Stimulated activated CD4-positive, alpha-beta T cell treated with anti-CD3 and anti-CD28 coated beads, Interleukin-1b, Interleukin-23, amount 100 ng/mL, for 48 hours (primary cell): ENCODE measurements around the gene GSE1.

Experiments
- DNase-seq: peaks from one replicate; pipeline ENCODE4 v3.0.0-alpha.2; 2020

GSE1 gene

DNA sequence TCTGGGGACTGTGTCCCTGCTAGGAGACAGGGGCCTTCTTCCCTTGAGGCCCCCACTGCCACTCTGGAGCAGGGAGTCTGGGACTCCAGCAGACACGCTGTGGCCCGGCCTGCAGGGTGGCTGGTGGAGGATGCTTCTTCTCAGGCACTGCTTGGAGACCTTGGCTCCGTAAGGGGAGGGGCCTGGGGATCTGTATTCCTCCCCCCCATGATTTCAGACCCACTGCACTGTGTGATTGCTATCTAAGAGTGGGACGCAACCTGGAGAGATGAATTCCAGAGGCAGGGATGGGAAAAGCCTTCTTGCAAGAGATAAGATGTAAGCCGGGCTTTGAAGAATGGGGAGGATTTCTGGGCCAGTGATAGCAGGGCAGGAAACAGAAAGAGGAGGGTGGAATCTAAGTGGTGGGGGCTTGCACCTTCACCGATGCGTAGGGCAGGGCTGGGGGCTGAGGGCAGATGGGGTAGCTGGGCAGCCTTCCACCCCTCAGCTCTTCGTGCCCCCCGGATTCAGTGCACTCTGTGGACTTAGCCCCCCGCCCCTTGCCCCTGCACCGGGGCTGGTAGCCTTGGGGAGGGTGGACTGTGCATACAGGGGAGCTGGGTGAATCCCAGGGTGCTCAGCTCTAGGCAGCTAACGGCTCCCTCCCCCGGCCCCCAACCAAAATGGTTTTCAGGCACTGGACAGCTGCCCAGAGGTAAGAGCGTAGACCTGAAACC, 5.2 kb upstream of the GSE1 start:
- DNase-seq, result no peak

DNA sequence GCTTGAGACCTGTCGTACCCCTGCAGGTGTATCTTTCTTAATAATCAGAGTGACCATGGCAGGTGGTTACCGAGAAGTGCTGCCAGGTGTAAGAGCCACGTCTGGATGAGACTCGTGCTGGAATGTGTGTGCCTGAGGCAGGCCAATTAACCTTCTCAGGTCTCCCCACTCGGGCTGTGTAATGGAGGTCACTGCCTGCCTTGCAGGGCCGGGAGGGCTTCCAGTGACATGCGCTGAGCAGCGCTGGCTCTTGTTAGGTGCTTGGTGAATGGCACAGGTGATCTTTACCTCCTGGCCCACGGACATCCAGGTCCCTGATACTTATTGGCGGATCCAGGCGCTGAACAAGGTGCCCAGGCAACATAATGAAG, 4.6 kb upstream of the GSE1 start:
- DNase-seq, result no peak

DNA sequence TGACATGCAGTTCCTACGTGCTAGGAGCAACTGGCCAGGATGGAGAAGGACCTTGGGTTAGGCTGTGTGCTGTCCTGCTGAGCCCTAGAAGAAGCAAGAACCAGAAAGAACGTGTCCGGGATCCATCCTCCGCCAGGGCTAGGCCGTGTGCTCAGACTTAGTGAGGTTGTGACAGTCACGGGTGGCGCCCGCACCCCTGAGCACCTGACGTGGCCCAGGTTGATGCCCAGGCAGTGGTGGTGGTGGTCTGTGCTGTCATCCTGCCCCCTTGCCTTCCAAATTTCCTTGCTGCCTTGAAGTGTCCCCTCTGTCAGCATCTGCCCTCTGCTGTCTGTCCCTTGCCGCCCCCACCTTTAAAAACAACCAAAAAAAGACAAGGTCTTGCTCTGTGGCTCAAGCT, 4.2 kb upstream of the GSE1 start:
- DNase-seq, result no peak

DNA sequence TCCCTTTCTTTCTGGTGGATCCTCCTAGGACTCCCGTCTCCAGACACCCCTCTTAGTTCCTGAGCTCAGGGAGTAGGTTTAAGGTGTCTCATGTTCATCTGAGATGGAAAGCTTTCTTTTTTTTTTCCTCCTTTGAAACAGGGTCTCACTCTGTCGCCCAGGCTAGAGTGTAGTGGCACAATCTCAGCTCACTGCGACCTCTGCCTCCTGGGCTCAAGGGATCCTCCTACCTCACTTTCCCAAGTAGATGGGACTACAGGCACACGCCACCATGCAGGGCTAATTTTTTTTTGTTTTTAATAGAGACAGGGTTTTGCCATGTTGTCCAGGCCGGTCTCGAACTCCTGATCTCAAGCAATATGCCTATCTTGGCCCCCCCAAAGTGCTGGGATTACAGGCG, 3.6 kb upstream of the GSE1 start:
- no peak for DNase-seq

DNA sequence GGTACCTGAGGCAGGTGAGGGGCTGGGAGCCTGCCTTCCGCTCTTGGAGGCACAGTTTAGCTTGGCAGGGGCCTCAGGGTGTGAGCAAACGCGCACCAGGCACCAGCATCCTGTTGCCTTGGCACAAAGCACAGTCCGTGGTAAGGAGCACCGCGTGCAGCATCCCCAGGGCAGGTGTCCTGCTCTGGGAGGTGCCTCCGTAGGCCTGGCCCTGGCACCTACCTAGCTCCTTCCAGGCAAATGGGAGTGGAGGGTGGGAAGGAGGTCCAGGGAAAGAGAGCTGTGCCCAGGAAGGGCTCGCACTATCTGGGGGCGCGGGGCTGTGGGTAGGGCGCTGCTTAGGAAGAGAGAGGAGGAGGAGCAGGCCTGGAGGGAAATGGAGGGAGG, 3.1 kb upstream of the GSE1 start:
- DNase-seq, result no peak

DNA sequence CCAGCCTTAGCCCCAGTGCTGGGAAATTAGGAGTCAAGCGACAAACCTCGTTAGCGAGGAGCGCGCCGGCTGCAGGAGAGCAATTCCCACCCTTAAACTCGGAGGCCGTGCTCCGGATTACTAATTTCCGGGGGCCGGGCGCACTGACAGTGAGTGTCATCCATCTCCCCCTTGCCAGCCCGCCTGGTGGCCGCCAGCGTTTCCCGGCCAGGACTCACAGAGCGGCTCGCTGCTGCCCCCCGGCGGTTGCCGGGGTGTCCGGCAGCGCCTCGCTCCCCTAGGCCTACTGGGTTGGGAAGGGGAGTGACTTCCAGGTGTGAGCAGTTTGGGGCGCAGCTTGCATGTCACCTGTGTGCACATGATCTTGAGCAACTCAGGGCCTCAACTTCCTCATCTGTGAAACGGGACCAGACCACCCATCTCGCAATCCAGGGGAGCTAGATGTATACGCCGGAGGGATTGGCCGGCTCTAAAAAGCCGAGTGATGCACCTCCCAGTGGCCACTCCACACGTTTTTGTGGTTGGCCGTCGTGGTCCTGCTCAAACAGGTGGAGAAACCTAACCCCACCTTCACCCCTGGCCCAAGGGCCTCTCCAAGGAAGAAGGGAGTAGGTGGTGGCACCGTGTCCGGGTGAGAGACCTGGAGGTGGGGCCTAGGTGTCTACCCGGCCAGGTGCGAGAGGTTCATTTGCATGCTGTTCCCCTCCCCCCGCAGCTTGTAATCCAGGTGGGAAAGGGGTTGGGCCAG, 2.5 kb upstream of the GSE1 start:
- DNase-seq, result peak; percentile 85

DNA sequence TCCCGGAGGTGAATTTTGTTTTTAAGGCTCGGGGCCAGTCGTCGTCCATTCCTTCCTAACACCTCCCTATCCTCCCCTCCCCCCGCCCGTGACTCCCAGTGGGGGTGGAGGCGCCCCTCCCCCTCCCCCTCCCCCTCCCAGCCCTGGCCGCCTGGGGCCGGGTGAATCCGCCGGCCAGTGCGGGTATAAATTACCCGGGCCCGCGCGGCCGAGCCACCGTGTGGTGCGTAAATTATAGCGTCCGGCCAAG, 2.0 kb upstream of the GSE1 start:
- DNase-seq, result no peak

DNA sequence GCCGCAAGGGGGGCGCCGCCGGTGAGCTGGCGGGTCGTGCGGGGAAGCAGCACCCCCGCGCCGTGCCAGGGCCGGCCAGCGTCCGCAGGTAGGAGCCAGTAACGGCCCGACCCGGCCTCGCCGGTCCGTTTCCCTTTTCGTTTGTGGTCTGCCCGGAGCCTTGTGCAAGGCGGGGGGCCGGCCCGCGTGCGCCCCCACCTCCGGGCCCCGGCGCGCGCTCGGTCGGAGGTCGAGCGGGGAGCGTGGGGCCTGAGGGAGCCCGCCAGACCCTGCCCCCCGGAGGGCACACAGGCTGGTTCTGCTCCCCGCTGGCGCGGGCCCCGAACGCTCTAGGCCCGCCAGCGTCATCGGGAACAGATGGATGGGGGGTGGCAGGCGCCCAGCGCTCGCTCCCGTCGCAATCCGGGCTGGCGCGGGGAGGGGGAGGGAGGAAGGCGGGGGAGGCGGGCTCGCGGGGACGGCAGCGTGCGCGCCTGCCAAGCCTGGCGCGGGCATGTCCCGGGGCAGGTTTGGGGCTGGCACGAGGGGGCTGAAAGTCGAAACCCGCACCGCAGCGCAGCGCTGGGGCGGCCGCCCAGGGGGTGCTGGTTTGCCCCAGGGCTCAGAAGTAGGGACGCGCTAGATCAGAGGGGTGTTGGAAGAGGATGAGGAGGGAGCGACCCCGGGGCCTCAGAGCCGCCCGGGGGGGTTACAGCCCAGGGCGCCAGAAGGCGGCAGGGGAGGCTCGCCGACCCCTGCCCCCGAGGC, 1.5 kb upstream of the GSE1 start:
- DNase-seq, result peak; percentile 46

DNA sequence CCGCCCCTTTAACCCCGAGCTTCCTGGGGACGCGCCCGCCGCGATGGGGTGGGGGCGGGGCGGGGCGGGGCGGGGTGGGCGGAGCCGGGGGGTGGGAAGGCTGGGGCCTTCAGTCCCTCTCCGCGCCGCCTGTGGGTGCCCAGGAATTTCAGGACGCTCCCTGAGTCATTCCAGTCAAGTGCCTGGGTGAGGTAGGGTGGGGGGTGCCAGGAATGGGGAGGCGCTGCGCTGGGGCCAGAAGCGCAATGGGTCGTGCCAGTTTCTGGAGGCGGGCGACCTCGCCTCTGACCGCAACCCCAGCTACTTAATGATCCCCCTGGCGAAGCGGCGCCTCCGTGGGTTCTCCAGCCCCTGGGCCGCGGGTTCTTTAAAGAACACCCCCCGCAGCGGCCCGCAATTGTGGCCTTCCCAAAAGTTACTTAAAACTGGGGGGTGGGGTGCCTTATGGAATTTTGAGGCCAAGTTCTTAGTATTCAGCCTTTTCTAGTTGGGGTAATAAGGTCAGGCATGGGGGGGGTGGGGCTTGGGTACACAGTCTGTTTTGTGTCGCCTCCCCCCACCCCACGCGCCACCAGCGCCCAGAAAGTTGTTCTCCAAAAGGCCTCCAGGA, 826 bp upstream of the GSE1 start:
- DNase-seq, result peak; percentile 18

DNA sequence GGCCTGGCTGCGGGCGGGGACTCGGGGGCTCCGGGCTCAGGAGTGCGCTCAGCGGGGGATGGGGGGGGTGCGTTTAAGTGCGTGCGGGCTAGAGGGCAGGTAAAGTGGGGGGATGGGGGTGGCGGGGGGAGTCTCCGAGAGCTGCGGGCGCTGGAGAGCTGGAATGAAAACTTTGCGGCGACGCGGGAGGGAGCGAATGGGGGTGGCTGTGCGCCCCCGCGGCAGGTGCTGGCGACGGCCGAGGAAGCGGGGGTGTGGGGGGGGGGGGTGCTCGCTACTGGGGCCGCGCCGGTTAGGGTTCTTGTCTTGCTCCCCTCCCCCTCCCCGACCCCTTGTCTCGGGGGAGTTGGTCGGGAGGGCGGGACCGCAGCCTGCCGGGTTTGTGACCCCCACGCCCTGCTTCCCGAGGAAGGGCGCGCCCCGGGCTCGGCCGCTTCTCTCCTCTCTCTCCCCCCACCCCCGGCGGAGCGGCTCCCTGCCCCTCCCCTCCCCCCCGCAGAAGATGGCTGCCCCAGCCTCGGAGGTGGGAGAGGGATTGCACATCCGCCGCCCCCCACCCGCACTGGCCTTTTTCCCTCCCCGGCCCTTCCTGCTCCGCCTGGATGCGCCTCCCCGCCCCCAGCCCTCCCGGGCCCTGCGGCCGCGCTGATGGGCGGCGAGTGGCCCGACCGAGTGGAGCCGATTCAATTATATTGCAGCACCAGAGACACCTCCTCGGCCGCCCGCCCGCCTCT, 649 bp downstream of the GSE1 start:
- DNase-seq, result no peak

DNA sequence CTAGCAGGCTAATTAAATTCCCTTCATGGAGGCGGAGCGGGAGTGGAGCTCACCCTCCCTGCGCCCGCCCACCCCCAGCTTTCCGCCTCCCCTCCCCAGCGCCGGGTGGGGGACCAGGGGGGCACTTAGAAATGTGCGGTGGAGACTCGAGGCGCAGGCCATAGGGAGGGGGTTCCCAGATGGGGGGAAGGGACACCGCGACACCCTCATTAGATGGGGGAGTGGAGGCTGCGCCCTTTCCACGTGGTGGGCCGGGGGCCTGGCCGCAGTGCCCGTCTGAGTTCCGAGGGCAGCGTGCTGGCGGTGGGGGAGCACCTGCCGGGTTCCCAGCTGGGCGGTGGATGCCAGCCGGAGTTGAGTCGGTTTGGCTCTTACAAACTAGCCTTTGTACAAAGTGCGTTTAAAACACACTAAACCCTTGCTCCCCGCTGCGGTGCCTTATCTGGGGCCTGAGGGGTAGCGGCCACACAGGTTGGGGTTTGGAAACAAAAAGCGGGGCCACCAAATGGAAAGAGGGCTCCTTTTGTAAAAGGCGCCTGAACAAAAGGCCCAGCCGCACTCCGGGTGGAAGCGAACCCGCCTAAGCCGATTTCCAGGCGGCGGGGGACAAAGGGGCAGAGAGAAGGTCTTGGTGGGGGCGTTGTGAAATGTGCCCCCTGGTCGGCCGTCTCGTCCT, 1.4 kb downstream of the GSE1 start:
- DNase-seq, result no peak

DNA sequence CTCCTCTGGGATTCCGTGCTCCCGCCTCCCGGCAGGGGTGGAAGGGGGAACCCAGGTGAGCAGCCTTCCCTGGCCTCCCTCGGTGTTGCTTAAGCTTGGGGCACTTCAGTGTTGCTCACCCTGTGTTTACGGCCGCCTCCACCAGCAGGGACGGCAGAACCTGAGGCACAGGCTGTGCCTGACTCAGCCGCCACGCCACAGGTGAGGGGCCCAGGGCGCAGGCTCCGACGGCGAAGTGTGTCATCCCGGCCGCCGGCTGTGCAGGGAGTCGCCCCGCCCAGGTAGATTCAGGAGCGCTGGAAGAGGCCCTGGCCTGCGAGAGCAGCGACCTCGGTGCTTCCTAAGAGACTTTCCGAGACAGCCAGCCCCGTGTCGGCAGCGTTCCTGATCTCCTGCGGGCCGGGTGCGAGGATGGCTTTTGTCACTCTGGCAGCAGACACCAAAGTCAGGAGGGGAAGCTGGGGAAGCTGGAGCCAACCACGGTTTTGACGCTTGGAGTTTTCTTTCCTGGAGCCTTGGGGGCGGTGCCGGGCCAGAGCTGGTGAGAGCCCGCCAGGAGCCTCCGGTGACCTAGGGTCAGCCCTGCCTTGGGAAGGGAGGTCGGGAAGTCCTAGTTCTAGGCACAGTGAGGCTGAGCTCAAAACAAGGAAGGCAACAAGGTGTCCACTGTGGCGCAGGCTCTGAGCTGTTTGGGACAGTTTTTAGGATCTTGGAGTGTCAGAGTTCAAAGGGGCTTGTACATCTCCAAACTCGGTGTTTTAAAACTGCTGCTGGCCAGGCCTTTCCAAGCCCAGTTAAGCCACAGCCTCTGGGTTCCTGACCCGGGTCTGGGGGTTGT, 2.1 kb downstream of the GSE1 start:
- DNase-seq, result peak; percentile 73

DNA sequence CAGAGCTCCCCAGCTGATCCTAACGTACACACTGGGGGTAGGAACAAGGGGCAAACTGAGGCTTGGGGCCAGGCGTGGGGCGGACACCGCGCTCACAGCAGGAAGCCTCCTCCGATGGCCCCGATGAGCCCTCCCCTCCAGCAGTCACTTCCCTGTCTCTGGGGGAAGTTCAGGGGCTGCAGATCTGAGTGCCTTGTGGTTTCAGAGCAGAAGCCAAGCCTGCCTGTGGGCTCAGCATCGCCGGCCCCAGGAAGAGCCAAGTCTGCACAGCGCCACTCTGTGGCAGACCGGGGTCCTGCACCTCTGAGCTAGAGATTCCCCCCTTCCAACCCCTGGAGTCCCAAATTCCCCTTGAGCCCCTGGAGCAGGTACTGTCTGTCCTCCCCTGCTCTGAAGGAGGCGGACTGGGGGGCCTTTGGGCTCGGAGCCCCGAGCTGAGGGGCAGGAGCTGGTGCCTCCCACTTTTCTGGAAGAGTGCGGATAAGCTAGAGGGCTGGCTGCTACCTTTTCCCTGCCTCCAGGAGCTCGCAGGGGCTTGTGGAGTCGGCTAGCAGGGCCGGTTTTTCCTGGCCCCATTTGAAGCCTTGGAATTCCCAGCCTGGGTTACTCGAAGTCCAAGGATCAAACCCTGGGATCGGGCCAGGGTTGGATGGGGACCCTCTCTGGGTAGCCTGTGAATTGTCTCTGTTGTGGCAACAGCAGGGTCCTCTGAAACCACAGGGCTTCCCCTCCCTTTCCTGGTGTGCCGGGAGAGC, 2.9 kb downstream of the GSE1 start:
- DNase-seq, result peak; percentile 76

DNA sequence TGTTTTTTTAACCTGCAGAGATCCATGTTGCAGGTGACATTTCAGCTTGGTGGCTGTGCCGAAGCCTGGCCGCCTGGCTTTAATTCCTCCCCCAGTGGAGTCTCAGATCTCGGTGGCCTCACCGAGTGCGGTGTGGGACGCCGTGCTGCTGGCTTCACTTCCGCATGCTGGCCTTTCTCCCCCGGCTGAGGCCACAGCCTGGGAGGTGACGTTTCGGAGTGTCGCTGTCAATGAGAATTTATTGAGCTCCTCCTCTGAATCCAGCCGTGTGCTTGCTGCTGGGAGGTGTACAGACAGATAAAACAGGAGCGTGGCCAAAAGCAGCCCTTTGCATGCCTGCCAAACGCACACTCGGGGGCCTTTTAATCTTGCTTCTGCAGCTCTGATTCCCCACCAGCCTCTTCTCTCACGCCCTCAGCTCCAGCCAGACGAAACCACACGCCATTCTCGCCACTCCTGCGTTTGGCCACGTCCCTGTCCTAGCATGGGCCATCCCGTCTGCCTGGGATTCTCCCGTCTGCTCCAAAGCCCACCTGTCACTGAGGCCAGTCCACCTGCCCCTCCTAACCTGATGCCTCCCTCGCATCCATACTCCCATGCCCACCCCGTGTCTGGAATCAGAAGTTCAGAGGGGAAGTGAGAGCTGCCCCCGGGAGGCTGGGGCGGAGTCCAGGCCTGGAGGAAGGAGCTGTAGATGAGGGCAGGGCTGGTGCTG, 3.6 kb downstream of the GSE1 start:
- DNase-seq, result peak; percentile 20

DNA sequence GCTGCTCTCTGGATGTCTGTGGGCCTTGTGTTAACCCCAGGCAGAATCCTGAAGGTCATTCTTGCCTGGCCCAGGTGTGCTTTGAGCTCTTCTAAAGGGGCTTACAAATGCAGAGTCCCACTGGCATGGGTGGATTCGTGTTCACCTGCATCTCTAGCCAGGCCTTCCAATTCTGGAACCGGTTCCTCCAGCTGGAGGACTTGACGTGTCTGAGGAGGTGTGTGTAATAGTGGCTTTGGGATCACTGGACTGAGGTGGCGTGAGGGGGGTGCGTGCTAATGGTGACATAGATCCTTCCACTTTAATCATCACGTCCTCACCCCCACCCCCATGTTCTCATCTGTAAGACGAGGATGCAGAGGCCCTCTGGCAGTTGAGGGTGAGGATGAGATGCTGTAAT, 4.8 kb downstream of the GSE1 start:
- DNase-seq, result no peak

DNA sequence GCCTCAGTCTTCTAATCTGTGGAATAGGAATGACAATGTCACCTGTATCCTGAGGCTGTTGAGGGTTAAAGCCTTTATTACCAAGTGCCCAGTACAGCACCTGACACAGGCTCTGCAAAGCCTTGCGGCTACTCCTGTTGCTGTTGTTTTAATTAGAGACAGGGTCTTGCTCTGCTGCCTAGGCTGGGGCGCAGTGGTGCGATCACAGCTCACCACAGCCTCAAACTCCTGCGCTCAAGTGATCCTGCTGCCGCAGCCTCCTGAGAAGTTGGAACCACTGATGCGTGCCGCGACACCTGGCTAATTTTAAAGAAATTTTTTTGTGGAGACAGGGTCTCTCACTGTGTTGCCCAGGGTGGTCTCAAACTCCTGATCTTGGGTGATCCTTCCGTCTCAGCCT, 5.4 kb downstream of the GSE1 start:
- DNase-seq, result no peak

DNA sequence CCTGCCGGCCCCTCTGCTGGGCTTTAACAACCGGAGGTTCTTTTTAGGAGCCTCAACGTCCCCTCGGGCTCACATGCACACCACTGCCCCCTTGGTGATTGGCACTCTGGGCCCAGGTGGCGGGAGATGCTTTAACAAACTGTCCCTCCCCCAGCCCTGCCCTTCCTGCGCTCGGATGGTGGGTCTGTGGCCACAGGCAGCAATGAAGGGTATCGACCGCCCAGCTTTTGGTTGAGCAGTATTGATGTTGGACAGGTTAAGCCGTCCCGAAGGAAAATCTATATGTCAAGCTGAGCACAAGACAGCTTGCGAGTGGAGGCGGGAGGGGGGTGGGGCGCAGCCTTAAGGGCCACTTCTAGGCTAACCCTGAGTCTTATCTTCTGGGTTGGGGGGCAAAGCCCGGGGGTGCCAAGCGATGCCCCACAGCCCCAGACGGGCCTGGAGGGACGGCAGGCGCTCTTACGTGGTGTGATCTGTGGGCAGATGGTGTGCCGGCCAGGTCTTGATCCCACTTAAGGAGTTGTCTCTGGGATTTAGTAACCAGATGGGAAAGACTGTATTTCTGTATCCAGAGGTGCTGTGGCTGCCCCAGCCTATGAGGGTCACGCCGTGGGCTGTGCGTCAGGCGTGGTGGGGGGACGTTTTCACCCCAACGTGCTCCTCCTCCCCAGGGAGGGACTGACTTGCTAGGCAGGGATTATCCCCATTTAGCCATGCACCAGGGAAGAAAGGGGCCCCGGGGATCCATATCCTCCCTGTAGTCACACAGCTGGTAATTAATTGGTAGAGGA, 6.2 kb downstream of the GSE1 start:
- no peak for DNase-seq

DNA sequence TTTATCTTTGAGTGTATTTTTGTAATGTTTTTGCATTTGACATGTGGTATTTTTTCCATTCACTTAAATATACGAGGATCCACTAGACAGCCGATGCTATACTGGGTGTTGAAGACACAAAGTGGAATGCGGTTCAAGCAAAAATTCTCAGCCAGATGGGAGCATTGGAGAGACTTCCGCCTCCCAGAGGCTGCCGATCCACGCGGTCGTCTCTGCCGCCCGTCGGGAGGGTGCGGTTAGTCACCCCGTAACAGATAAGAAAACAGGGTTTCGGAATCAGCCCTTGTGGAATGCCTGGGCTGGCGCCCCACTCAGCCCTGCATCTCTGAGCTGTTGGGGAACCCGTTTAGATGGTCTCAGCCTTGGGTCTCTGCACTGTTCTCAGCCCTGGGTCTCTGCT, 7.3 kb downstream of the GSE1 start:
- DNase-seq, result no peak

DNA sequence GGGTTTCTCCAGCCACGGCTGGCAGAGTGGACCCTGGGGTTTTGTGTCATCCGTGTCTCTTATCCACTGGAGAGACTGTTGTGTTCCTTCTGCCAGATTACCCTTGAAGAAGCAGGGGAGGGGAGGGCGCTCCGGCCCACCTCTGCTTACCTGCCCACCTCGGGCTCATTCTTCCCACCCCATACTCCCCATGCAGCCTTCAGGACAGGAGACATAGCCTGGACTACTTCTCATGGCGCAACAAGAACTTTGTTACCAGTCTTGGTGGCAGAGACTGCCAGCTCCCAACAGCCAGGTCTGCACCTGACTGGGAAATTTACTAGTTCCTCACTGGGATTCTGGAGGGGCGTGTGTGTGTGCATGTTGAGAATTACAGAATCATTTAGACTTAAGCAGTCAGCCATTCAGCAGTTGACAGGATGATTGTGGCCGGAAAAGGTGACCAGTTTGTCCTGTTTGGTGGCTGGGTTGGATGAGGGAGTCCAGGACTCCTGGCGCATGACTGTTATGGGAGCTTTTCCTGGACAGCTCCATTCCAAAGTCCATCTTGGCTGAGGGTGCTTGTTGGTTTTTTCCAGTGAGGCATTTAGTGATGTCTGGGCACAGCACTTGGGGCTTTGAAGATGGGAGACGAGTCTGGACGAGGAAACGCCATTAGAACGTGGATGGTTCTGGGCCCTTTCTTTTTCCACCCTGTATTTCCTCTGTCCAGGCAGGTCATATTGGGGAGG, 8.7 kb downstream of the GSE1 start:
- DNase-seq, result no peak
